Neural crest cell (in vitro differentiated cells): ENCODE results near the gene HSF2BP. TPM values are rescaled to one million over a fixed set of nuclear protein-coding genes. Genes with fewer than 3 reads are reported as not detected.

Experiments
- DNase-seq: peaks from one replicate; pipeline ENCODE4 v3.0.0; 2021; ENCODE audit warnings: low read depth, mixed read lengths, low spot score
- H3K27ac Mint-ChIP-seq: one replicate; pipeline ENCODE4 v1.8.0; 2021; ENCODE audit warnings: mild to moderate bottlenecking, mixed read lengths; ENCODE audit not compliant: unreplicated experiment
- H3K27me3 Mint-ChIP-seq: 2 replicates; pipeline ENCODE4 v1.8.0; 2021; ENCODE audit warnings: low read depth, mild to moderate bottlenecking, mixed read lengths
- H3K36me3 Mint-ChIP-seq: 2 replicates; pipeline ENCODE4 v1.8.0; 2021; ENCODE audit warnings: low read depth, mild to moderate bottlenecking, mixed read lengths
- H3K4me1 Mint-ChIP-seq: 2 replicates; pipeline ENCODE4 v1.8.0; 2021; ENCODE audit warnings: mixed read lengths
- H3K4me3 Mint-ChIP-seq: one replicate; pipeline ENCODE4 v1.8.0; 2021; ENCODE audit warnings: mild to moderate bottlenecking, mixed read lengths
- H3K9me3 Mint-ChIP-seq: 2 replicates; pipeline ENCODE4 v1.8.0; 2021; ENCODE audit warnings: mixed read lengths
- total RNA-seq: library from RNA; stranded (reverse); gene quantifications from 2 replicates; pipeline ENCODE4 v1.2.1, GENCODE V29; 2021
- TF ChIP-seq, protein P1 (sequence below): fragments of 200-600 bp; sonication (generic); conservative IDR thresholded peaks from 2 replicates; pipeline ENCODE4 v1.5.0; 2021; ENCODE audit warnings: antibody characterized with exemption, mild to moderate bottlenecking

HSF2BP gene
- total RNA-seq, 1 donor from 2014 or later: 2.3 TPM

DNA sequence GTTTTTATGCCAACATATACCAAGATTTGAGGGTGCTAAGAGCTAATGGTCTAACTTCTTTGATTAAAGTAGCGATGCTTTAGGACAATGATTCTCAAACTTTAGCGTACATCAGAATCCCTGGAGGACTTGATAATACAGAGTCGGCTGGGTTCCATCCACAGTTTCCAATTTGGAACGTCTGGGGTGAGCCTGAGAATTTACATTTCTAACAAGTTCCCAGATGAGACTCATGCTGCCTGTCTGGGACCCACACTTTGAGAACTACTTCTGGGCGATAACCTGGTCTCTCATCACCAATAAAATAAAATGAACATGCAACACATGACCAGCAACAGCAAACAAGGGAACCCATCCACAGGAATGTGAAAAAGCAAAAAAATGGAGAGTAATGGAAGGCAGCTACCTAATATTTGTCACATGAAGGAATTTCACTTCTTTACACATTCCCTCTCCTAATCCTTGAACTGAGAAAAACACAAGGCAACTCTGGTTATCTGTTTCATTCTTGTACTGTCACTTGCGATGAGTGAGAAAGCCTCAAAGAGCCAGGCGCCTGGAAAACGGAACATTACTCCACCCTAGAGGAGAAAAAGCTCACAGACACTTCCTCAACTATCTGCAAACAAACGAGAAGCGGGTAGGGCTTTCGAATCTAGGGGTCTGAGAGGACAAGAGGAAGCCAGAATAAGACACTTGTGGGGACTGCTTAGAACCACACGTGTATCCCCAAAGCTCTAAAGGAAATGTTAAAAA lies 14.0 kb downstream of the HSF2BP start:
- Mint-ChIP-seq H3K9me3 (no peaks in the 10 kb centered on the region), H3K27me3 (no peaks in the 10 kb centered on the region), H3K36me3 (no peaks in the 10 kb centered on the region), H3K4me3 (no peak overlapping the region), H3K4me1 (peaks cover 12% of the 10 kb centered on the region), H3K27ac (no peak overlapping the region)
- peak; percentile 13 for DNase-seq
- TF ChIP-seq, protein P1, sequence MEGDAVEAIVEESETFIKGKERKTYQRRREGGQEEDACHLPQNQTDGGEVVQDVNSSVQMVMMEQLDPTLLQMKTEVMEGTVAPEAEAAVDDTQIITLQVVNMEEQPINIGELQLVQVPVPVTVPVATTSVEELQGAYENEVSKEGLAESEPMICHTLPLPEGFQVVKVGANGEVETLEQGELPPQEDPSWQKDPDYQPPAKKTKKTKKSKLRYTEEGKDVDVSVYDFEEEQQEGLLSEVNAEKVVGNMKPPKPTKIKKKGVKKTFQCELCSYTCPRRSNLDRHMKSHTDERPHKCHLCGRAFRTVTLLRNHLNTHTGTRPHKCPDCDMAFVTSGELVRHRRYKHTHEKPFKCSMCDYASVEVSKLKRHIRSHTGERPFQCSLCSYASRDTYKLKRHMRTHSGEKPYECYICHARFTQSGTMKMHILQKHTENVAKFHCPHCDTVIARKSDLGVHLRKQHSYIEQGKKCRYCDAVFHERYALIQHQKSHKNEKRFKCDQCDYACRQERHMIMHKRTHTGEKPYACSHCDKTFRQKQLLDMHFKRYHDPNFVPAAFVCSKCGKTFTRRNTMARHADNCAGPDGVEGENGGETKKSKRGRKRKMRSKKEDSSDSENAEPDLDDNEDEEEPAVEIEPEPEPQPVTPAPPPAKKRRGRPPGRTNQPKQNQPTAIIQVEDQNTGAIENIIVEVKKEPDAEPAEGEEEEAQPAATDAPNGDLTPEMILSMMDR: peak; percentile 68

GRCh38 chr21:43644609-43645008 lies 14.7 kb downstream of the HSF2BP start:
- TF ChIP-seq, protein P1: no peak
- H3K9me3 Mint-ChIP-seq: no peaks in the 10 kb centered on the region
- no peak overlapping the region for H3K4me3 Mint-ChIP-seq
- no peaks in the 10 kb centered on the region for H3K36me3 Mint-ChIP-seq
- H3K4me1 Mint-ChIP-seq: peaks cover 12% of the 10 kb centered on the region
- H3K27me3 Mint-ChIP-seq: no peaks in the 10 kb centered on the region
- no peak for DNase-seq
- no peak overlapping the region for H3K27ac Mint-ChIP-seq

DNA sequence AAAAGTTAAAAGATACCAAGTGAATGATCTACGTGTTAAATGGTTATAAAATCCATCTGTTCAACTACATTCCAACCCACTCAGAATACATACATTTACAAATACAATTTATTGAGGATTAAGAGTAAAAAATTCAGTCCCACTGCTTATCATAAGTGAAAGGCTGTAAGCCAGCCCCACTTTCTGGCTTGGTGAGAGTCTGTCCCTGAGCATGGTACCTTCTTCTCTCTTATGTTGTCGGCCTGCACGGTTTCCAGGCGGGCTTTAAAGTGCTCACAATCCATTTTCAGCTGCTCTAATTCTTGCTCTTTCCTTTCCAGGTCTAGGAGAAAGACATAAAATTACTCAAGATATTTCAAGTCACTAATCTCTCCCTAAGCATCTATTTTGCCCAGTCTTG lies 15.2 kb downstream of the HSF2BP start:
- Mint-ChIP-seq H3K9me3 (no peaks in the 10 kb centered on the region), H3K4me3 (no peak overlapping the region), H3K36me3 (no peaks in the 10 kb centered on the region), H3K27me3 (no peaks in the 10 kb centered on the region), H3K27ac (no peak overlapping the region), H3K4me1 (peaks cover 12% of the 10 kb centered on the region)
- no peak for DNase-seq
- TF ChIP-seq, protein P1: no peak

- Mint-ChIP-seq H3K4me1 (peaks cover 12% of the 10 kb centered on the region), H3K4me3 (no peak overlapping the region), H3K9me3 (no peaks in the 10 kb centered on the region), H3K36me3 (no peaks in the 10 kb centered on the region), H3K27me3 (no peaks in the 10 kb centered on the region), H3K27ac (no peak overlapping the region)
- TF ChIP-seq, protein P1: no peak
- no peak for DNase-seq
These were observed 16.1 kb downstream of the HSF2BP start for GRCh38 chr21:43643193-43643592.

DNA sequence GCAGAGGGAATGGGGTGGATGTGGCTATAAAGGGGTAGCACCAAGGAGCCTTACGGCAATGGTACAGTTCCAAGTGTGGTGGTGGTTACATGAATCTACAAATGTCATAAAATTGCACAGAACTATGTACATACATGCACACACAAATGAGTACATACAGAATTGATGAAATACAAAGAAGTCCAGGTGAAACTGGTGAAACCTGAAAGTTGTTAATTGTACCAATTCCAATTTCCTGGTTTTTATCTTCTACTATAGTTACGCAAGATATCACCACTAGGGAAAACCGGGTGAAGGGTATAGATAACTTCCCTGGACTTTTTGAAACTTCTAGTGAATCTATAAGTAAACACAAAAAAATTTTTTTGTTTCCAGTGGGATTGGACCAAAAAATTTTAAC lies 18.9 kb downstream of the HSF2BP start:
- H3K27ac Mint-ChIP-seq: no peak overlapping the region
- no peaks in the 10 kb centered on the region for H3K27me3 Mint-ChIP-seq
- TF ChIP-seq, protein P1: peak; percentile 33
- DNase-seq: no peak
- H3K4me1 Mint-ChIP-seq: peaks cover 3% of the 10 kb centered on the region
- H3K36me3 Mint-ChIP-seq: no peaks in the 10 kb centered on the region
- H3K4me3 Mint-ChIP-seq: no peak overlapping the region
- no peaks in the 10 kb centered on the region for H3K9me3 Mint-ChIP-seq
